ENCODE data around the gene UTP15.
A peak's percentile ranks its signal among the peaks of the same experiment; 100 is the strongest.

The UTP15 gene

DNA sequence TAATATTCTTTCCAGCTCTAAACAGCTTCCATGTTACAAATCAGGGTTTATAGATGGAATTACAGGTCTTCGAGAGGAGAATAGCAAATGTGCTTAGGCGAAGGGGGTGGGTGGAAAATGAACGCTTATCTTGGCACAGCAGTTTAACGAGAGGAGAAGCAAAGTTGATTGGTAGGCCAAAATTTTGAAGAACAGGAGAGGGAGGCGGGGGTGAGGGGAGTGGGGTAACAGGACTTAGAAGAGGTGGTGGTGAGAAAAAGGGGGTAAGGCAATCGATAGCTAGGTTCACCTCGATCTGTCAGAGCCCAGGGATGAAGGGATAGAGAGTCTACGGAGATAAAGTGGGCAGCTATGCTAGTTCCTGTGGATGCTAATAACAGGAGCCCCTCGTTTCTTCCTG is 868 bp upstream of the UTP15 start:
- no peak for DNase-seq (ENCODE audit: low spot score)

DNA sequence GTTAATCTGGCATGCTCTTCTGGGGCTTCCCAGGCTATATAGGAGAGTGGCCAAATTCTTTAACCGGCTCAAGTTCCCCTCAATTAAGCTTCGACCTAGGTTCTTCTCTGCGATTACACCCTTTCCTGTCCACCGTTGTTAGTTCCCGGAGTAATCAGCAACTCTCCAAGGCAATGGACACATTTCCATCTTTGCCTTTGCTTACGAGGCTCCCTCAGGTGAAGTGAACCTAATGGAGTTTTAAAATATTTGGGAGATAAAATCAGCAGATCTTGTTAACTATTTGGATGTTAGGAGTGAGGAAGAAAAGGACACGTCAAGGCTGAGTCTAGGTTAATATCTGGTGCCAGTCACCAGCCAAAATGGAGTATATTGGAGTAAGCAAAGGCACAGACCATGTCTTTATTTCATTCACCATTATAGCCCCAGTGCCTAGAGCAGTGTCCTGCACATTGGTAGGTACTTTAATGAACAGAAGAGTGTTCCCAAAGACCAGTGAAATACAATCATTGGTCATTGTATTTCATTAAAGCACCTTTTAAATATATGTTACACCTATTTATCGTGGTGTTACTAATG is 515 bp downstream of the UTP15 start:
- no peak for DNase-seq (ENCODE audit: low spot score)

DNA sequence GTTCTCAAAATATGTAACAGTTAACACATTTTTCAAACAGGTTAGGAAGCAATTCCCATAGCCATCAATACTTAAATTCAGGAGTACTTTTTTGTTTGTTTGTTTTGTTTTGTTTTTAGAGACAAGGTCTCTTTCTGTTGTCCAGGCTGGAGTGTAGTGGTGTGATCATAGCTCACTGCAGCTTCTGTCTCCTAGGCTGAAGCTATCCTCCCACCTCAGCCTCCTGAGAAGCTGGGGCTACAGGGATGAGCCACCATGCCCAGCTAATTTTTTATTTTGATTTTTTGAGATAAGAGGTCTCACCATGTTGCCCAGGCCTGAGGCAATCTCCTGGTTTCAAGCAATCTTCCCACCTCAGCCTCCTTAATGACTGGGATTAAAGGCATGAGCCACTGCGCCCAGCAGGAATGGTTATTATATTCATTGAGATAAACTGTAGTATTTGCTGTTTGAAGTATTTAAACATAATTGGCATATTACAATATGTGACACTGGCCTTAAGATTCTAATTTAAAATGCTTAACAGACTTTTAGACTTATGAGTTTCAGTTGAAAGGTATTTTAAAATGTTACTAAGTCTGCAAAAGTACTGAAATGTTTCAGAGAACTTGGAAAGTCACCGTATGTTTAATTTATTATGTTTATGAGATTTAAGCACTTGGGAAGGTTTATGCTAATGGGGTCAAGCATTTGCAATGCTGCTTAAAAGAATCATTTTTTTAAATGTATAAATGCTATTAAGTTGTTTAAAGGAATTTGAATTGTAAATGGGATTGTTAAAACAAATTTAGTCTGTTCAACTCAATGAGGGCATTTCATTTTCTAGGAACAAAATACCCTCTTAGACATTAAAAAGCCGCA is 17.0 kb downstream of the UTP15 start:
- no peak for DNase-seq (ENCODE audit: low spot score)

DNA sequence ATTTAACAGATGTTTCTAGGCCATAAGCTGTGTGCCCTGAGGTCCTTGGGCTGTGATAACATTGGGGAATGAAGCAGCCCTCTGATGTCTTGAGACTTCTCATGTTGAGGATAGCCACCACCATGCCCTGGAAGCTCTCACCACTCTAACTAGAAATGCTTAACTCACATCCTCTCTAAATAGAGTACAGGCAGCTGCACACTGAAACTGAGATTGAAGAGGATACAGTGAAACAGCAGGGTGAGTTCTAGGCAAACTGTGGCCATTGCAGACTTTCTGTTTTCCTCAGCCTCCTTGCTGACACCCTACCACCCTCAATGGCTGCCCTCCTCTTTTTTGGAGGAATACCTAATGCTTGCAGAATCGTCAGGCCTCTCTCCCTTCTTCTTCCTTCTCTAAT is 22.4 kb downstream of the UTP15 start:
- DNase-seq (ENCODE audit: low spot score) = no peak

DNA sequence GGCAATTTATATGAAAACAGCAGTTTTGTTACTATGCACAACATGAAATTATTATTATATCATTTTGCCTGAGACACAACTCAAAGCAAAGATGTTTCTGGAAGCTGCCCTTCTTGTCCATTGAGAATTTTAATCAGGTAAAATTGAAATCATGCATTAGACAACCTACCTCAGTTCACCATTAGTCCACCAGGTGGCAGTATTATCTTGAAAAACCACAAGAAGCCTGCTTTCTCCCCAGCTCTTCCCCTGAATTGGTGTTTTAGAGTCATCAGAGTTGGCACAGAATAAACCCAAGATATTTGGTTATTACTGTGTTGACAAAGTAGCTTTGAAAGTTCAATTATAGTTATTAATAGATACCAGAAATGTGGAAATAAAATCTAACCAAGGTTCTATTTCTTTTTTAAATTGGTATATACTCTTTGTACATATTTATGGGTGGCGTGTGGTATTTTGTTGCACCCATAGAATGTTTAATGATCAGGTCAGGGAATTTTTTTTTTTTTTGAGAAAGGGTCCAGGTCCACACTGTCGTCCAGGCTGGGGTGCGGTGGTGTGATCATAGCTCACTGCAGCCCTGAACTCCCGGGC is 25.7 kb downstream of the UTP15 start:
- DNase-seq (ENCODE audit: low spot score) = peak; percentile 54

DNA sequence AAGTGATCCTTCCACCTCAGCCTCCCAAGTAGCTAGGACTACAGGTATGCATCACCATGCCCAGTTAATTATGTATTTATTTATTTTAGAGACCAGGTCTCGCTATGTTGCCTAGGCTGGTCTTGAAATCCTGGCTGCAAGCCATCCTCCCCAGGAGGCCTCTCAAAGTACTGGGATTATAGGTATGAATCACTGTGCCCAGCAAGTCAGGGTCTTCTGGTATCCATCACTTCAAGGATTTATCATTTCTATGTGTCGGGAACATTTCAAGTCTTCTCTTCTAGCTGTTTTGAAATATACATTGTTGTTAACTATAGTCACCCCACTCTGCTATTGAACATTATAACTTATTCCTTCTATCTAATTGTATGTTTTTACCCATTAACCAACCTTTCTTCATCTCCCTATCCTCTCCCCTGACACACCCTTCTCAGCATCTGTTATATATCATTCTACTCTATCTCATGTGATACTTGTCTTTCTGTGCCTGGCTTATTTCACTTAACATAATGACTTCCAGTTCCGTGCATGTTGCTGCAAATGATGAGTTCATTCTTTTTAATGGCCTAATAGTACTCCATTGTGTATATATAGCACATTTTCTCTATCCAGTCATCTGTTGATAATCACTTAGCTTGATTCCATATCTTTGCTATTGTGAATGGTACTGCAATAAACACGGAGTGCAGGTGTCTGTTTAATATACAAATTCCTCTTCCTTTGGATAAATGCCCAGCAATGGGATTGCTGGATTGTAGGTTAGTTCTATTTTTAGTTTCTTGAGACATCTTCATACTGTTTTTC is 26.4 kb downstream of the UTP15 start:
- DNase-seq (ENCODE audit: low spot score) = no peak

DNA sequence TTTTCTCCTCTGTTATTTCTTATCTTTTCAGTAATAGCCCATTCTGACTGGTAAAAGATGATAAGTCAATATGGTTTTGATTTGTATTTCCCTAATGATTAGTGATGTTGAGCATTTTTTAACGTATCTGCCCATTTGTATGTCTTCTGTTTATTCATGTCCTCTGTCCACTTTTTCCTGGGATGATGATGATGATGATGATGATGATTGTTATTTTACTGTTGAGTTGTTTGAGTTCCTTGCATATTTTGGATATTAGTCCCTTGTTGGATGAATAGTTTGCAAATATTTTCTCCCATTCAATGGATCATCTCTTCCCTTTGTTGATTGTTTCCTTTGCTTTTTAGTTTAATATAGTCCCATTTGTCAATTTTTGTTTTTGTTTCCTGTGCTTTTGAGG is 27.0 kb downstream of the UTP15 start:
- DNase-seq (ENCODE audit: low spot score) = no peak

DNA sequence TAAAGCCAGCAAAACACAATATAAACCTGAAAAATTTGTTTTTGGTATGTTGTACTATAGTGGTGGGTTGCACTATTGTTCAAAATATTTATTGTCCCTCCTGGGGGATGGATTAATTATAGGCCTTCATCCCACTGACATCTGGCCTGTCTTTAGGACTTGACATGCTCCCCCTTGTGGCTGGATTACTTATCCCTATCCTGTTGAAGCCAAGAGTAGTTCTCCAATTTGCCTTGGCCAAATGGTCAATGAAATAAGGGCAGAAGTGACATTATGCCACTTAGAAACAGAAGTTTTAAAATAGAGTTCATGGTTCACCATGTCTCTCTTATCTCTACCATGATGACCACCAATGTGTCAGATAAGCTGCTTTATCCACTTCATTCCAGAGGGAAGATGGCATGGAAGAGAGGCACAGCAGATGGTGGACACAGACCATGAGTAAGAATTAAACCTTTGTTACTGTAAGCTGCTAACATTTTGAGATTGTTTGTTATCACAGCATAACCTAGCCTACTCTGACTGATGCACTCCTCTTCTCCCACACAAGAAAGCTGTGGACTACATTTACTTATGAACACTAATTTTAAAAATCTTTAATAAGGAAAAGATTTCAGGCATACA is 31.3 kb downstream of the UTP15 start:
- no peak for DNase-seq (ENCODE audit: low spot score)

DNA sequence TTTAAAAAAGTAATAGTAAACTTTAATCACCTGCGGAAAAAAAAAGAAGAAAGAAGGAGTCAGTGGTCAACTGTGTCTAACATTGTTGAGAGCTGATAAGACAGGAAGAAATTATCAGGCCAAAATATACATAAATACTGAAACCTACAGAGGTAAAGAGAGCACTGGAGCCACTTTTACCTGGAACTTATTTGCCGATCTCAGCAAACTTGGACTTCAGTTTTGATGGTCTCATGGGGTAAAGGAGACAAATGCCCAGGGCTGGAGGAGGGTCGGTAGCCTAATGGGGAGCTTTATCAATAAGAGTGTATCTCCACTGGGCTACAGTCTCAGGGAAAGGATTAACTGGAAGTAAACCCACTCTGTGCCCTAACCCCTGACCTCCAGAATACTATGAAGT is 33.8 kb downstream of the UTP15 start:
- no peak for DNase-seq (ENCODE audit: low spot score)

DNA sequence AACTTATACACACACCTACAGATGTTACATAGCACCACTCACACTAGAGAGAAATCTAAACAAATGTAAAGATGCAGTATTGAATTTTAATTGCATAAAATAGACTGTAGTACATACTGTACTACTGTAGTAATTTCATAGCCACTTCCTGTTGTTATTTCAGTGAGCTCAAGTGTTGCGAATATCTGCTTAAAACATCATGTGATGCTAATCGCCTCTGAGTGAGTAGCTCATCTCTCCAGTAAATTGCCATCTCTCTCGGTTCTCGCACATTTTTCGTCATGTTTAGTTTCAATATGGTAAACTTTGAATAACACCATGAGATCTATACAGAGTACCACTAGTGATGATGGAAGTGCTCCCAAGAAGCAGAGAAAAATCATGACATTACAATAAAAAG is 38.5 kb downstream of the UTP15 start:
- no peak for DNase-seq (ENCODE audit: low spot score)

DNA sequence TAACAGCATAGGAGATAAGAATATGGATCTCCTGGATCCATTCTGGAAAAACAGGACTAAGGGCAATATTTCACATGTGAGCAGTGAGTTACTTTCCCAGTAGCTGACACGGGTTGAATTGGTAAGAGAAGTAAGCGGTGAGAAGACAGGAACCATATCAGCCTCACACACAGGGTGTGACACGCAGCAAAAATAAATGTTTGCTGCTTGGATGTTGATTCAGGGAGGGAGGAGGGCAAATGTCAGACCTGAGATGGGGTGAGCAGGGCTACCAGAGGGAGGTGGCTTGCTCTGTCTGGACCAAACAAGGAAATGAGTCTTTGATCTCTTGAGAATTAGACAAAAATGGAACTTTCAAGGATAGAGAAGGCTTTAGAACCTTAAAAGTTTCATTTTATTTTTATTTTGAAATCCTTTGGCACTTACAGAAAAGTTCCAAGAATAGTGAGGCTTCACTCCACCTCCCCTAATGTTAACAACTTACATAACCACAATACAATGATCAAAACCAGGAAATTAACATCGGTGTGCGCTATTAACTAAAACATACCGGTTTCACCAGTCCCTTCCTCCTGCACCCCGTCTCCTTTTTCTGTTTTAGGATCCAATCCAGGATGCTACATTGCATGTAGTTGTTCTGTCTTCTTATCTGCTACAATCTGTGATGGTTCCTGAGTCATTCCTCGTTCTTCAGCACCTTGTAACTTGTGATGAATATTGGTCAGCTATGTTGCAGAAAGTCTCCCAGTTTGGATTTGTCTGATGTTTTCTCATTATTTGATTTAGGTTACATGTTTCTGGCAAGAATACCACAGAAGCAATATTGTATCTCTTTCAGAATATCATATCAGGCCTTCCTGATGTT is 39.9 kb downstream of the UTP15 start:
- no peak for DNase-seq (ENCODE audit: low spot score)

DNA sequence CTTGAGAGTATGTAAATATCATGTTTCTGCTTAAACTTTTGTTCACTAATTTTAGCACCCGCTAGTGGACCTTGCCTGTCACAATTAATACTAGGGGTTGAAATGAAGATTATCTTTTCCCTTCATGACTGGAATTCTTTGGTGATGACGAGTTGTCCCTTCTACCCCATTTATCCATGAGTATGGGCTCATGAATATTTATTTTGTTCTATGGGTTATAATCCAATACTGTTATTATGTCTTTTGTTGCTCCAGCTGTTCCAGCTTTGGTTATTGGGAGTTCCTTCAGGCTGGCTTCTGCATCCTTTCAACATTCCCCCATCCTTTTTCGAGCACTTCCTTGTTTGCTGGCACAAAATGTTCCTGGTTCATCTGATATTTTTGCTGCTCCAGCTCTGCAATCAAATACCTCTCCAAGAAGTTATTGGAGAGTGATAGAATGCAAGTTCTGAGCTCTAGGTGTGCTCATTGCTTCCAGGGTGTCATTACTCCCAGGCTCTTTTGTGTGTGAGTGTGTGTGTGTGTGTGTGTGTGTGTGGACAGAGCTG is 40.7 kb downstream of the UTP15 start:
- DNase-seq (ENCODE audit: low spot score) = no peak

DNA sequence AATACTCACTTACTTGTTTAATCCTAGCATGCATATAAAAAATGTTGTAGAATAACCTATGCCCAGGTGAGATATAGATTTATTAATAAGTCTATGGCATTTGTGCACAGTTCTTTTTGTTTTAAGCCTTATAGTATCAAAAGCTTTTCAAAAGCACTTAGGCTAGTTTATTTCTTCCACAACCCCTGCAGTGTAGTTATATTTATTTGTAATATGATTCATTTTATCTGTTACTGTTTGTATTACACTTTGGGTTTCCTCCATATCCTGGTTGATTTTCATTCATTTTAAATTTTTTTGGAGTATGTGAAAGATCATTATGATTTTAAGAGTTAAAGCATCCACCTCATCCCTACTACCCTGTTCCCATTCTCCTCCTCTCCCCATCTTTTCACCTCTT is 41.7 kb downstream of the UTP15 start:
- DNase-seq (ENCODE audit: low spot score) = no peak

DNA sequence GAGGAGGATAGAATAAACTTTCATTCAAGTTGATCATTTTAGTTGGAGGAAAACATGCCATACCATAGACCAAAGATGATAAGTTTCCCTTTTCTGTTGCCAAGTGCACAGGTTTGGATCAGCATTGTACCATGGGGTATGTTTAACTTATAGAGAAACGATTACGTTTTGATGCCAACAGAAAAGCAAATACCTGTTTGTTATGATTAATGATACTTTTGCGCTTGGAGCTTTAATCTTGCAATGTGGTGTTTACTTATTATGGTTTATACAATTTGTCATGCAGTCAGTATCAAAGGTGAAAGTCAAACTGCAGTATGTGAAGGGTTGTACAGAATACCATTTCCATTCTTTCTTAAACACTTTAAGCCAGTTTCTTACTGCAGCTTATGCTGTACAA is 47.3 kb downstream of the UTP15 start:
- no peak for DNase-seq (ENCODE audit: low spot score)

DNA sequence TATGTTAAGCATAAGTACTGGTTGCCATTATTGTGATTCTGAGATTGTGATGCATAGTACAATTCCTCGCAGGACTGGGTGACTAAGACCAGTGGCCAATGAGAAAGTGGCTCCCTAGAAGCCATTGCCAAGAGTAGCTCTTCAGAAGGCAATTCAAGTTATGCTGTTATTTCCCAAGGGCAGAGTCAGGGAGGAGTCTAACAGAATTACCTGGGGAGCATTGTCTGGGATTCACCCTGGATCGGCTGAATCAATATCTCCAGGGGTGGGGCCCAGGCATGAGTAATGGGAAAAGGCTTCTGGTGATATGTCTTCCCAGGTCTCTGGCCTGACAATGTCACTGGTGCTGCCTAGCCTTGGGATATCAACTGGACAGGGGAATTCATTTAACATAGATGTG is 49.5 kb downstream of the UTP15 start:
- DNase-seq (ENCODE audit: low spot score) = no peak

DNA sequence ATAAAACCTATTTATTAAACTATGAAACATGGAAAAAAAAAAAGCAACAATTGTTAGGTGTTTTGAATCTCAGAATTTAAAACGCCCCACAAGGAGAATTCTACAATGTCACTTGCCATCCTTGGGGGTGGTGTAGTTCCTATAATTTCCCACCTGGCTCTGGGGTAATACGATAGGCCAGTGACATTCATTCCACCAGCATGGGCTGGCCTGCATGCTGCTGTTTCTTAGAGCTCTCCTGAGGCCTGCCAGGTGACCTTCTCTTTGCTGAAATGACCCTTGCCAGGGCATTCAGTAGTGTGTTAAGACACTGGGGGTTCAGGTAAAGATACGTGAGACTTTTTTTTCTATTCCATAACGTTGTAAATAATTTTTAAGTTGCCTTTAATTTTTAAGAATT is 50.4 kb downstream of the UTP15 start:
- no peak for DNase-seq (ENCODE audit: low spot score)

DNA sequence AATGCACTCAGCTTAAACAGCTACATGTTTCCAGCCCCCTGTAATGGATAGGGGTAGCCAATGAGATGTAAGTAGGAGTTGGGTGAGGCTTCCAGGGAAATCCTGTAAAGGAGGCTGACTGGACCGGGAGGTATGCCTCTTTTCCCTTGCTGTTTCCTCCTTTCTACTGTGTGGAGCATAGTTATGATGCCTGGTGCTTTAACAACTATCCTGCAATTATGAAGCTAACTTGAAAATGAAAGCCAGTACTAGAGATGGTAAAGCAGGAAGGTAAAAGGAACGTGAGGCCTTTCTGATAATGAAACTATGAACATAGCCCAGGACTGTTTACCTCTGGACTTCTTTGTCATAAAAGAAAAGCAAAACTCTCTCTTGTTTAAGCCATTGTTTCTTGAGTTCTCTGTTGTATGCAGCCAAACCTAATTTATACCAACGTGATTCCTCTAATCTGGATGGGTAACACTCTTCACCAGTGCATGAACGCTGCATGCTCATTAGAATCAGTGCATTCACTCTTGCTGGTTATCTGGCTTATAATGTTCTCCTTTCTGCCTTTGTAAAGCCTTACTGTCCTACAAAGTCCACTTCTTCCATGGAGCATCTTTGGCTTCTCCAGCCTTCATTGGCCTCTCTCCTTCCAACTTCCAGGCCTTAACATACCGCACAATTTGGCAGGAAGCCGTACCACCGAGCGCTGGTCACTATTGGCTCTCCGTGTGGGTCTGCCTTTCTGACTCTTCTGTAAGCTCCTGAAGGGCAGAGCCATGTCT is 52.2 kb downstream of the UTP15 start:
- peak; percentile 27 for DNase-seq (ENCODE audit: low spot score)

DNA sequence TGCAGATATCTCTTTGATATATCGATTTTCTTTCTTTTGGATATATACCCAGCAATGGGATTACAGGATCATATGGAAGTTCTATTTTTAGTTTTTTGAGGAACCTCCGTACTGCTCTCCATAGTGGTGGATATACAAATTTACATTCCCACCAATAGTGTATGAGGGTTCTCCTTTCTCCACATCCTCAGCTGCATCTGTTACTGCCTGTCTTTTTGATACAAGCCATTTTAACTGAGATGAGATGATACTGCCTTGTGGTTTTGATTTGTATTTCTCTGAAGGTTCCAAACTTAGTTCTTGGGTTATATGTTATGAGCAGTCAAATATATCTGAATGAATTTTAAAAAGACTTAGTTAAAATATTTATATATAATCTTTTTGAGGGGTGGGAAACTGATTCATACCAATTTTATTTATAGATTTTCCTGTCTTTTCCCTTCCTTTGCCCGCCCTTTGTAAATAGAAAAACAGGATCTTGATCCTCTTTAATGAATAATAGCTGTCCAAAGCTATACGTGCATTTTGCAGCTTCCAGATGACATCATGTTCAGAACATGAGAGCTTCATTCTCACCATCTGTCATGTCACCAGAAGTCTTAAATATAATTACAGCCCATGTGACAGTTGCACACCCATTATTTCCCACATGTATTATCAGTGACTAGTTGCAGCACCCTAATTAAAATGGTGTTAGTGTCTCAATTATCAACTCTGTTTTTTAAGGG is 54.2 kb downstream of the UTP15 start:
- DNase-seq (ENCODE audit: low spot score) = no peak

DNA sequence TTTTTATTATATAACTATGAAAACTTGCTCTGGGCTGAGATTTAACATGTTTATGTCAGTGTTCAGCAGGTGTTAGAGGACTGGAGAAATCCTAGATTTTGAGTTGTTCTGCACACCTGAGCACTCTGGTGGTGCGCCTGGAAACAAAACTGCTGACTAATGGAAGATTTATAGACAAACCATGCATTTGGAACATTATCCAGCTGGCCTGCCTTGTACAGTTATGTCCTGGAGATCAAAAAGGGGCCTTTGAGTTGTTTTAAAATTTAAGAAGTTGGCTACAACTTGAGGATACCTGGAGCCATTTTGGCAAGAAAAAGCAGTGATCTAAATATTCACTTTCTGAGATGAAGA is 54.8 kb downstream of the UTP15 start:
- no peak for DNase-seq (ENCODE audit: low spot score)

DNA sequence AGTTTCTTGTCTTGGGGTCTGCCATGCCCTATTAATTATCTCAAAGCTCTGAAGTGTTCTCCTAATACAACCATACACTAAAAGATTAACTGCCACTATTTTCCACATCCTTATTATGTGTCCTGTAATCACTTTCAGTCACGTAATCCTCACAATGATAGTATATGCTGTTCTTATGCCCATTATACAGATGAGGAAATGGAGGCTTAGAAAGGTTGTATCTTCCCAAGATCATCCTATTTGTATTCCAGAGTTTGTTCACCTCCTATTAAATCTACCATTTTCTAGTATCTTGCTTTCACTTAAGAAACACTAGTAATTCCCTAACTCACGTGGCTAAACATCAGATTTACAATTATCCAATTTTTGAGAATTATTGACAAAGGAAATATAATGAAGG is 57.5 kb downstream of the UTP15 start:
- DNase-seq (ENCODE audit: low spot score) = no peak

All from AG08396 (cell line).